ENCODE results near the gene LRCH1. TPM values are rescaled to one million over a fixed set of nuclear protein-coding genes. Genes with fewer than 3 reads are reported as not detected.

The LRCH1 gene, protein sequence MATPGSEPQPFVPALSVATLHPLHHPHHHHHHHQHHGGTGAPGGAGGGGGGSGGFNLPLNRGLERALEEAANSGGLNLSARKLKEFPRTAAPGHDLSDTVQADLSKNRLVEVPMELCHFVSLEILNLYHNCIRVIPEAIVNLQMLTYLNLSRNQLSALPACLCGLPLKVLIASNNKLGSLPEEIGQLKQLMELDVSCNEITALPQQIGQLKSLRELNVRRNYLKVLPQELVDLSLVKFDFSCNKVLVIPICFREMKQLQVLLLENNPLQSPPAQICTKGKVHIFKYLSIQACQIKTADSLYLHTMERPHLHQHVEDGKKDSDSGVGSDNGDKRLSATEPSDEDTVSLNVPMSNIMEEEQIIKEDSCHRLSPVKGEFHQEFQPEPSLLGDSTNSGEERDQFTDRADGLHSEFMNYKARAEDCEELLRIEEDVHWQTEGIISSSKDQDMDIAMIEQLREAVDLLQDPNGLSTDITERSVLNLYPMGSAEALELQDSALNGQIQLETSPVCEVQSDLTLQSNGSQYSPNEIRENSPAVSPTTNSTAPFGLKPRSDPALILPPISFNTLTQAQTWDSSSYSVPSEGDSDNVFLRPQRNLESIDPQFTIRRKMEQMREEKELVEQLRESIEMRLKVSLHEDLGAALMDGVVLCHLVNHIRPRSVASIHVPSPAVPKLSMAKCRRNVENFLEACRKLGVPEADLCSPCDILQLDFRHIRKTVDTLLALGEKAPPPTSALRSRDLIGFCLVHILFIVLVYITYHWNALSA
- total RNA-seq: 13.1 TPM

DNA sequence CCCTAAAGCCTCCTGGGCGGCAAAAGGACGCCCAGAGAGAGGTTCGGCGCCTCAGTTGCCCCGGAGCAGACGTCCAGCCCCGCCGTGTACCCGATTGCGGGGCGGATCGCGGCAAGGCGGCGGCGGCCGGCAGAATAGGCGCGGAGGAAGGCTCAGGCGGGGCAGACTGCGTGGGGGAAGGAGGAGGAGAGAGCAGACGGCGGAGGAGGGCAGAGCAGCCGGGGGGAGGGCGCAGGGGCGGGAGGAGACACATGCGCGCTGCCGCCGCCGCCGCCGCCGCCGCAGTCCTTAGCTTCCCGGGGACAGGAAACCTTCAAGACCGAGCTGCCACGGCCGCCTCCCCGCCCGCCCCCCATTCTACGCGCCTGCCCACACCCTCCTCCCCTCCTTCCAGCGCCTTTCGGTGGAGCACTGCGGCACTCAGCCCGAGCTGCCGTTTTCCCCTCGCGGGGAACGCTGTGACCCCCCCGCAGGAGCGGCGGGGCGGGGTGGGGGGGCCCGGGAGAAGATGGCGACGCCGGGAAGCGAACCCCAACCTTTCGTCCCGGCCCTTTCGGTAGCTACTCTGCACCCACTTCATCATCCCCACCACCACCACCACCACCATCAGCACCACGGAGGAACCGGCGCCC lies at the start of gene LRCH1:
Gene LRCH1 (plus strand): TSS at position 282 of the 632 bp plus-strand sequence. CDS start 227 bp downstream, at position 509.

DNA sequence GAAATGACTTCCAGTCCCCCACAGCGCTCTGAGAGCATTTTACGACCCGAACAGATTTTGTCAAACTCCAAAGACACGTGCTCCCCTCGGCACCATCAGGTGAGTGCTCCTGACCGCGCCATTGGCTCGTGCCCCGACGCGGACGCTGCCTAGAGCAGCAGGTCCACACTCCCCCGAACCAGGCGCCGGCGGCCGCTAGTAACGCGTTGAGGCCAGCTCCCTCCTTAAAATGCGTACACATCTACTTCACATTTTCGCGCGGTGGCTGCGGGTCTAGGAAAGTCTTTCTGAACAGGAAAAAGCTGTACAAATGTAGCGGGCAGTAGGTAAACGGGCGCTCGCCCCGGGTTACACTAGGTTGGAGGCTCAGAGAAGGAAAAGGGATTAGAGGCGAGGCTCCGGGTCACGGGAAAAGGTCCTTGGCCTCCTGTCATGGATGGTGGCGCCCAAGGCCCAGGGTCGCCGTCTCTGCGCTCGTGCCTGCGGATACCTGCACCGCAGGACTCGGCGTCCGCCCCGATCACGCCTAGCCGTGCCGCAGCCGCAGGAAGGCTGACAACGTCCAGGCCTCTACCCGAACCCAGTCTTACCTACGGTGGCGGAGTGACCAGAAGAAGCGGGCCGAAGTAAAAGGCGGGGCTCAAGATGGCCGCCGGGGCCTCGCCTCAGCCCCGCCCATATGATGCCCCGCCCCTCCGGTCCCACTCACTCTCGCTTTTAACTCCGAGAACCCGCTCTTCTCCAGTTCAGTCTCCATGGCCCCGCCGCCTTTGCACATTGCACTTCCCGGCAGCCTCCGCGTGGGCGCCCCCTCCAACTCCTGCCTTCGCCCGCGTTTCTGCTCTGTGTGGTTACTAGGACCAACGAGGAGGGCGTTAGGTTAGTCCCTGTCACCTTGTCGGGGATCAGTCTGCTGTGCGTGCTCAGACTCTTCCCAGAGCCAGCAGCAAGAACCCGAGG lies 243.8 kb downstream of the LRCH1 start, which contains the start of gene ESD:
Gene ESD (minus strand): TSS at position 647 of the 960 bp plus-strand sequence. CDS start 5,748 bp downstream, outside the sequence.

Small RNA genes within 50 kb of the gene (small RNA-seq; reads per million reads assigned to genes)
- gene AL359880.1: not detected

Other genes starting within 250 kb of the LRCH1 start
- gene RUBCNL, start 165.9 kb upstream of the LRCH1 start, total RNA-seq: 5.8 TPM
- 116 TPM for gene ESD, start 244.0 kb downstream of the LRCH1 start, total RNA-seq

Data from diencephalon (tissue), 1 donor.